ENCODE measurements around the gene CHN1. TPM values are rescaled to one million over a fixed set of nuclear protein-coding genes. Genes with fewer than 3 reads are reported as not detected.

The CHN1 gene
- total and polyA plus RNA-seq, 12 donors = 6.1 to 26.5 (median 15.7) TPM

DNA sequence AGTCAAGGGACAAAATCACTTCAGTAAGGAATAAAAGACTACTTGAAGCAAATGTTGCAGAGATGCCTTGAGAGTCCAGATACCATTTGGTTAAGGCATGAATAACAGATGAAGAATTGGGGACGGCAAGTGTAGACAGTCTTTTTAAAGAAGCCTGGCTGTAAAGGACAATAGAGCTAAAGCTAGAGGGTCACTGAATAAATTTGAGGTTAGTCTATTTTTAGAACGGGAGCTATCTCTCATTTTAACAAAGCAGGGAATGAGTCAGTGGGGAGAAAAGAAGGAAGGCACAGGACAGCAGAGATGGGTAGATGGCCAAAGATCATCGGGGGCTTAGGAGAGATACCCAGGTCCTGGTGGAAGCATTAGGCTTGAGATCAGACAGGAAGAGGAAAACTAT lies 30.6 kb upstream of the CHN1 start:
- intact Hi-C loops (cut with DNase I) = loop anchor here in 2 of 10 donors (10.0 kb wide), 1 partner anchor 249 kb away; no protein-coding TSS in a partner anchor
- Histone ChIP-seq H3K27ac (no peak overlapping the region), H3K4me1 (peaks cover 0 to 14% (median 3%) of the 10 kb centered on the region in 9 donors), H3K9me3 (no peaks in the 10 kb centered on the region), H3K4me3 (no peak overlapping the region), H3K36me3 (no peaks in the 10 kb centered on the region), H3K27me3 (no peaks in the 10 kb centered on the region)
- DNase-seq = no peak
- no peak for ATAC-seq
- TF ChIP-seq, protein P1, sequence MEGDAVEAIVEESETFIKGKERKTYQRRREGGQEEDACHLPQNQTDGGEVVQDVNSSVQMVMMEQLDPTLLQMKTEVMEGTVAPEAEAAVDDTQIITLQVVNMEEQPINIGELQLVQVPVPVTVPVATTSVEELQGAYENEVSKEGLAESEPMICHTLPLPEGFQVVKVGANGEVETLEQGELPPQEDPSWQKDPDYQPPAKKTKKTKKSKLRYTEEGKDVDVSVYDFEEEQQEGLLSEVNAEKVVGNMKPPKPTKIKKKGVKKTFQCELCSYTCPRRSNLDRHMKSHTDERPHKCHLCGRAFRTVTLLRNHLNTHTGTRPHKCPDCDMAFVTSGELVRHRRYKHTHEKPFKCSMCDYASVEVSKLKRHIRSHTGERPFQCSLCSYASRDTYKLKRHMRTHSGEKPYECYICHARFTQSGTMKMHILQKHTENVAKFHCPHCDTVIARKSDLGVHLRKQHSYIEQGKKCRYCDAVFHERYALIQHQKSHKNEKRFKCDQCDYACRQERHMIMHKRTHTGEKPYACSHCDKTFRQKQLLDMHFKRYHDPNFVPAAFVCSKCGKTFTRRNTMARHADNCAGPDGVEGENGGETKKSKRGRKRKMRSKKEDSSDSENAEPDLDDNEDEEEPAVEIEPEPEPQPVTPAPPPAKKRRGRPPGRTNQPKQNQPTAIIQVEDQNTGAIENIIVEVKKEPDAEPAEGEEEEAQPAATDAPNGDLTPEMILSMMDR (IDR thresholded peaks at IDR 0.05) = no peak
- 38 to 42% methylated on average over 3 of the region's 3 CpGs for WGBS, 2 donors

DNA sequence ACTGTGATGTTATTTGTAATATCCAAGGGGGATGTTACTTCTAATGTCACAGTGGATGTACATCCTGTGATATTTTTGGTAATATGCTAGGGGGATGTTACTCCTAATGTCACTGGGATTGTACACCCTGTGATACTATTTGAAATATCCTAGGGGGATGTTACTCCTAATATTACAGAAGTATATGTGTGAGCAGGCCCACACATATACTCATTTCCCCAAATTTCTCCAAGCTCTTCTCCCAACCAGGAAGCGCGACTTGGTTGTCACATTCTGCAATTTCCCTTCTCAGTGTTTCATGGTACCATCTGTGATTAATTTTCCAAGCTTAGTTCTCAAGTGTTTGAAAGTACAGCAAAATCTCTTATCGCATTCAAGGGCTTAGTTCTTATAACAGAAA lies 29.5 kb upstream of the CHN1 start:
- WGBS, 2 donors = 93 to 95% methylated on average over 3 of the region's 3 CpGs
- H3K4me1 ChIP-seq = peaks cover 0 to 14% (median 3%) of the 10 kb centered on the region in 9 donors
- H3K27me3 ChIP-seq = no peaks in the 10 kb centered on the region
- TF ChIP-seq, protein P1 (IDR thresholded peaks at IDR 0.05) = no peak
- ATAC-seq (no peak), DNase-seq (no peak)
- H3K4me3 ChIP-seq = no peak overlapping the region
- no peaks in the 10 kb centered on the region for H3K36me3 ChIP-seq
- intact Hi-C loops (cut with DNase I) = loop anchor here in 3 of 10 donors (5.0 to 10.0 kb wide), 2 partner anchors 248 to 250 kb away; no protein-coding TSS in a partner anchor
- no peaks in the 10 kb centered on the region for H3K9me3 ChIP-seq
- H3K27ac ChIP-seq = no peak overlapping the region

DNA sequence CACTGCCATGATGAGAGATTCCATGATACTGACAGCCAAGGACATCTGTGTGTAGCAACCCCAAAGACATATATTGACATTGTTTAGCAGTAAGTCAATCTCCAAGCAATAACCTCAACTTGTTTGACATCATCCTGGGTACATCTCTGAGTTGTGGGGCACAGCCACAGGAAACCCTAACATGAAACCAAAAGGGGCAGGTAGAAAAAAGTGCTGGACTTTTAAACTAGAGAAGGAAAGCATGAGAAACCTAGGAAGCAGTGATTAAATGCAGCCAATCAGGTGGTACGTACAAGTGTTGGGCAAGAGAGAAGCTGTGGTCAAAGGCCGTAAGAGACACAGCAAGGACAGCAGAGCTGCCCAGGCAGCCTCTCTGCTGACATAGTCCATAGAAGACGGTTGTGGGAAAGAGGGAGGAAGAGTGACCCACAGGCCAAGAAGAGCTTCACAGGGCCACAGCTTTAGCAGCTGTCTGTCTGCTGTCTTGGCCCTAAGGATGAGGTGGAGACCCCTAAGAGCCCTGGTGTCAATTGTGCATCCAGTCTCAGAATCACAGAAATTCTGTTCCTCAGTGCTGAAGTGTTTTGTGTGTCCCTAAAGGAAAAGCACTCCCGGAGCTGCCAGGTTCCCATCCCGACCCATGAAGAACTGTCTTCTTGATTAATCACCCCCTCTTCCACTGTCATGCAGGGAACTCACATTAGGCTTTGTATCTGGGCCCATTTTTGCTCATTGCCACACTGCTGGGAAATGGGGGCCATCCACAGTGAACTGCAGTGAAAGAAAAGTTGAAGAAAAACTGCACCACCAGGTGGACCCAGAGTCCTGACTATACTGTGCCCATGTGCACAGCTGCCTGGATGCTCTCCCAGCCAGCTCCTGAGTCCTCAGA lies 25.4 kb upstream of the CHN1 start:
- no peak for DNase-seq

DNA sequence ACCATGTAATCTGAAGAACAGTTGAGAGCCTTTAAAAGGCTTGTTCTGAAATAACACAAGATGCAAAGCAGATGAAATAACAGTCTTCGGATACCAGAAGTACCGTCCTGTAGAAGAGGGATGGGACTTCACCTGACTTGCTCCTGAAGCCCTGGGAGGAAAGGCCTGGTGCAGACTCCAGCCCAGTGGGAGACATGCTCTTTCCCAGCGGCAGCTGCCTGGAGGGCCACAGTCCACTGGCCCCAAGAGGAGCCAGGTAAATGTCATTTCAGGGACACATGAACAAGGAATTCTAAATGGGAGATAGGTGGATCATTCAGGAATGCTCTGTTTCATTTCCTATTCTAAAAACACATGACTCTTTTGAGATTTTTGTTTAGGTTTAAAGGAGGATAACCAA lies 22.6 kb upstream of the CHN1 start:
- H3K27me3 ChIP-seq = no peaks in the 10 kb centered on the region
- no peak for ATAC-seq
- no peaks in the 10 kb centered on the region for H3K36me3 ChIP-seq
- WGBS, 2 donors = 89 to 94% methylated on average over 3 of the region's 3 CpGs
- TF ChIP-seq, protein P1 (IDR thresholded peaks at IDR 0.05) = no peak
- no peaks in the 10 kb centered on the region for H3K4me1 ChIP-seq
- no peaks in the 10 kb centered on the region for H3K9me3 ChIP-seq
- intact Hi-C loops (cut with DNase I) = no loop called here
- no peak overlapping the region for H3K4me3 ChIP-seq
- no peak for DNase-seq
- peak overlapping the region in 1 of 10 donors; percentile 25 for H3K27ac ChIP-seq

More for the DNA sequence above, 25.4 kb upstream of the CHN1 start:
- Histone ChIP-seq H3K27me3 (no peaks in the 10 kb centered on the region), H3K36me3 (no peaks in the 10 kb centered on the region), H3K27ac (no peak overlapping the region), H3K4me1 (no peaks in the 10 kb centered on the region), H3K4me3 (no peak overlapping the region), H3K9me3 (no peaks in the 10 kb centered on the region)
- intact Hi-C loops (cut with DNase I) = loop anchor here in 3 of 10 donors (5.0 to 10.0 kb wide), 2 partner anchors 252 to 254 kb away; no protein-coding TSS in a partner anchor
- 82 to 84% methylated on average over 5 of the region's 5 CpGs for WGBS, 2 donors
- peak in 5 of 8 donors; percentile 48 to 82 (median 74) for ATAC-seq
- TF ChIP-seq, protein P1 (IDR thresholded peaks at IDR 0.05) = peak in 7 of 9 donors; percentile 23 to 52 (median 39)
